Measurements from ENCODE around the gene SNAPIN.

Gene SNAPIN

GRCh38 chr1:153698020-153698922, 39.8 kb downstream of the SNAPIN start:
- Histone ChIP-seq H3K27me3 (ENCODE audit: low read depth, low read length) (no peaks in the 10 kb centered on the region), H3K27ac (ENCODE audit: low read length) (peak overlapping the region; percentile 91), H3K4me1 (ENCODE audit: control insufficient read depth in 1 of 2, insufficient read depth in 2 of 2, low read length in 2 of 2) (peaks cover 8 to 15% of the 10 kb centered on the region in 2 donors), H3K4me3 (ENCODE audit: low read depth in 1 of 2, low read length in 2 of 2) (peak overlapping the region; percentile 30 to 48), H3K9me3 (ENCODE audit: control insufficient read depth in 1 of 2, low read length in 2 of 2) (no peaks in the 10 kb centered on the region), H3K36me3 (ENCODE audit: control insufficient read depth in 1 of 2, insufficient read depth in 2 of 2, low read length in 2 of 2) (no peaks in the 10 kb centered on the region)

- Histone ChIP-seq H3K27me3 (ENCODE audit: low read depth, low read length) (no peaks in the 10 kb centered on the region), H3K4me3 (ENCODE audit: low read depth in 1 of 2, low read length in 2 of 2) (no peak overlapping the region), H3K27ac (ENCODE audit: low read length) (peak overlapping the region; percentile 10), H3K9me3 (ENCODE audit: control insufficient read depth in 1 of 2, low read length in 2 of 2) (no peaks in the 10 kb centered on the region), H3K36me3 (ENCODE audit: control insufficient read depth in 1 of 2, insufficient read depth in 2 of 2, low read length in 2 of 2) (no peaks in the 10 kb centered on the region), H3K4me1 (ENCODE audit: control insufficient read depth in 1 of 2, insufficient read depth in 2 of 2, low read length in 2 of 2) (peaks cover 8 to 15% of the 10 kb centered on the region in 2 donors)
Observed at GRCh38 chr1:153698923-153699714, 40.6 kb downstream of the SNAPIN start.

GRCh38 chr1:153699768-153700167, 41.3 kb downstream of the SNAPIN start:
- no peaks in the 10 kb centered on the region for H3K27me3 ChIP-seq (ENCODE audit: low read depth, low read length)
- H3K36me3 ChIP-seq (ENCODE audit: control insufficient read depth in 1 of 2, insufficient read depth in 2 of 2, low read length in 2 of 2) = no peaks in the 10 kb centered on the region
- peaks cover 8 to 15% of the 10 kb centered on the region in 2 donors for H3K4me1 ChIP-seq (ENCODE audit: control insufficient read depth in 1 of 2, insufficient read depth in 2 of 2, low read length in 2 of 2)
- no peak overlapping the region for H3K27ac ChIP-seq (ENCODE audit: low read length)
- H3K4me3 ChIP-seq (ENCODE audit: low read depth in 1 of 2, low read length in 2 of 2) = no peak overlapping the region
- H3K9me3 ChIP-seq (ENCODE audit: control insufficient read depth in 1 of 2, low read length in 2 of 2) = no peaks in the 10 kb centered on the region

GRCh38 chr1:153705484-153705883, 47.0 kb downstream of the SNAPIN start:
- Histone ChIP-seq H3K9me3 (ENCODE audit: control insufficient read depth in 1 of 2, low read length in 2 of 2) (no peaks in the 10 kb centered on the region), H3K4me1 (ENCODE audit: control insufficient read depth in 1 of 2, insufficient read depth in 2 of 2, low read length in 2 of 2) (no peaks in the 10 kb centered on the region), H3K27ac (ENCODE audit: low read length) (no peak overlapping the region), H3K36me3 (ENCODE audit: control insufficient read depth in 1 of 2, insufficient read depth in 2 of 2, low read length in 2 of 2) (no peaks in the 10 kb centered on the region), H3K27me3 (ENCODE audit: low read depth, low read length) (no peaks in the 10 kb centered on the region), H3K4me3 (ENCODE audit: low read depth in 1 of 2, low read length in 2 of 2) (no peak overlapping the region)

GRCh38 chr1:153711026-153711425, 52.5 kb downstream of the SNAPIN start:
- Histone ChIP-seq H3K4me3 (ENCODE audit: low read depth in 1 of 2, low read length in 2 of 2) (no peak overlapping the region), H3K9me3 (ENCODE audit: control insufficient read depth in 1 of 2, low read length in 2 of 2) (no peaks in the 10 kb centered on the region), H3K27ac (ENCODE audit: low read length) (no peak overlapping the region), H3K27me3 (ENCODE audit: low read depth, low read length) (no peaks in the 10 kb centered on the region), H3K4me1 (ENCODE audit: control insufficient read depth in 1 of 2, insufficient read depth in 2 of 2, low read length in 2 of 2) (no peaks in the 10 kb centered on the region), H3K36me3 (ENCODE audit: control insufficient read depth in 1 of 2, insufficient read depth in 2 of 2, low read length in 2 of 2) (no peaks in the 10 kb centered on the region)
